Upper lobe of right lung (tissue), 1 donor: ENCODE results near the gene ASXL2. TPM values are rescaled to one million over a fixed set of nuclear protein-coding genes. Genes with fewer than 3 reads are reported as not detected.
"Not testable (repeated sequence)": the region's sequence is repeated elsewhere in the genome, so short reads cannot be mapped to it uniquely, and the experiment has no call there.

Experiments used
- ATAC-seq: fragments of 200-7000 bp; cut with Tn5 transposase; one replicate; pipeline ENCODE4 v1.9.1; 2020; ENCODE audit warnings: mild to moderate bottlenecking, moderate library complexity
- DNase-seq: peaks from one replicate; pipeline ENCODE4 v3.0.0-alpha.2; 2020
- H3K27ac ChIP-seq: fragments of 200-600 bp; one replicate; pipeline ENCODE4 v1.8.0; 2022
- H3K27me3 ChIP-seq: fragments of 200-600 bp; one replicate; pipeline ENCODE4 v1.8.0; 2022; ENCODE audit warnings: mild to moderate bottlenecking
- H3K36me3 ChIP-seq: fragments of 200-600 bp; one replicate; pipeline ENCODE4 v1.8.0; 2022
- H3K4me1 ChIP-seq: fragments of 200-600 bp; one replicate; pipeline ENCODE4 v1.8.0; 2022
- H3K4me3 ChIP-seq: fragments of 200-600 bp; one replicate; pipeline ENCODE4 v1.8.0; 2022; ENCODE audit warnings: mild to moderate bottlenecking
- H3K9me3 ChIP-seq: fragments of 200-600 bp; one replicate; pipeline ENCODE4 v1.8.0; 2022
- CTCF ChIP-seq: fragments of 200-600 bp; IDR thresholded peaks from one replicate; pipeline ENCODE4 v1.8.0; 2022; ENCODE audit warnings: antibody characterized with exemption
- intact Hi-C: fragments of 100-400 bp; cut with DNase I; formaldehyde crosslinking; loops from one replicate; pipeline ENCODE4 v1.11.0; 2022
- total RNA-seq: library from RNA; stranded (reverse); fragmentation: NEBNext Ultra II Directional; extraction: Animal tissue kit (Norgen Biotek cat#: 25700); gene quantifications from one replicate; pipeline ENCODE4 v1.2.1, GENCODE V29; 2021
- donor health status: DM: no; HTN: yes; CAD: no; lungs with severe emphysema.

Gene ASXL2
- total RNA-seq, 1 donor from 2014 or later: 34.3 TPM

GRCh38 chr2:25855065-25855464 is 23.2 kb downstream of the ASXL2 start:
- ATAC-seq (no peak), DNase-seq (no peak)
- intact Hi-C loops: no loop called here
- Histone ChIP-seq H3K4me1 (peaks cover 17% of the 10 kb centered on the region), H3K27ac (no peak overlapping the region), H3K27me3 (no peaks in the 10 kb centered on the region), H3K36me3 (no peaks in the 10 kb centered on the region), H3K9me3 (no peaks in the 10 kb centered on the region), H3K4me3 (no peak overlapping the region)
- TF ChIP-seq CTCF: no peak

GRCh38 chr2:25854613-25855012 is 23.7 kb downstream of the ASXL2 start:
- Histone ChIP-seq H3K27me3 (no peaks in the 10 kb centered on the region), H3K4me3 (no peak overlapping the region), H3K4me1 (peaks cover 17% of the 10 kb centered on the region), H3K36me3 (no peaks in the 10 kb centered on the region), H3K9me3 (no peaks in the 10 kb centered on the region), H3K27ac (no peak overlapping the region)
- ATAC-seq (no peak), DNase-seq (no peak)
- intact Hi-C loops: no loop called here
- TF ChIP-seq CTCF: no peak

DNA sequence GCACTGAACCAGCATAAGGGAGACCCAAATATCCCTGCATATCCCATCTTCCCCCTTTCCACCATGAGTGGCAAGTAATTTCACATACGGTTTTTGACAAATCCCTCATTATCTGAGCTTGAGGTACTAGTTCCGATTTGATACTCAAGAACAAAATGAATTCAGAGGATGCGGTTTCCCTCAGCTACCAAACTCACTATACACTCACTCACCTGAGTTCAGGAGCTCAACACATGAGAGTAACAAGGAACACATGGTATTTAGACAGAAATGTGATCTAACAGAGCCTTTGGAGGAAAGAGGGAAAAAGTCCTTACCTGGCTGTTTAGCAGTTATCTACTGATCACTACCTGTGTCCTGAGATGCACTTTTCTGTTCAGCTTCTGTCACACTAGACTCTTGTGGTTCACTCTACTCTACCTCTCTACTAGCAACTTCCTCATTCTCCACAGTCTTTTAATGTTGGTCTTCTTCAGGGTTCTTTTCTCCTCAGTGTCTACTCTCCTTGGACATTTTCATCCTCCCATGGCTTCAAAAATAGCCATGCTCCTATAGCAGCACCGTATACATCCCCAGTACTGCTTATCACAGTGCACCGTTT is 25.1 kb downstream of the ASXL2 start:
- Histone ChIP-seq H3K4me3 (no peak overlapping the region), H3K36me3 (no peaks in the 10 kb centered on the region), H3K9me3 (no peaks in the 10 kb centered on the region), H3K4me1 (peaks cover 17% of the 10 kb centered on the region), H3K27me3 (no peaks in the 10 kb centered on the region), H3K27ac (no peak overlapping the region)
- intact Hi-C loops: no loop called here
- ATAC-seq: peak; percentile 40
- no peak for TF ChIP-seq CTCF
- DNase-seq: no peak

GRCh38 chr2:25851740-25852503 is 26.4 kb downstream of the ASXL2 start:
- Histone ChIP-seq H3K9me3 (no peaks in the 10 kb centered on the region), H3K4me1 (peaks cover 17% of the 10 kb centered on the region), H3K36me3 (no peaks in the 10 kb centered on the region), H3K4me3 (no peak overlapping the region), H3K27me3 (no peaks in the 10 kb centered on the region), H3K27ac (no peak overlapping the region)
- DNase-seq (no peak), ATAC-seq (peak; percentile 98)
- peak; percentile 82 for TF ChIP-seq CTCF
- intact Hi-C loops: no loop called here

GRCh38 chr2:25850400-25850799 is 27.9 kb downstream of the ASXL2 start:
- DNase-seq, H3K4me3 ChIP-seq, H3K27ac ChIP-seq, H3K27me3 ChIP-seq, H3K36me3 ChIP-seq, H3K9me3 ChIP-seq, ATAC-seq, intact Hi-C loops: not testable (repeated sequence)
- H3K4me1 ChIP-seq: peaks cover 17% of the 10 kb centered on the region

- DNase-seq, H3K4me3 ChIP-seq, intact Hi-C loops, H3K9me3 ChIP-seq, H3K36me3 ChIP-seq, H3K27ac ChIP-seq, ATAC-seq, H3K27me3 ChIP-seq: not testable (repeated sequence)
- peaks cover 17% of the 10 kb centered on the region for H3K4me1 ChIP-seq
Measured at GRCh38 chr2:25849350-25849749, 28.9 kb downstream of the ASXL2 start.
